Ishikawa (cell line): Measurements from ENCODE around the gene IP6K1.

Experiments
- CEBPB ChIP-seq: IDR thresholded peaks from 2 replicates; pipeline ENCODE4 v1.6.1; 2012
- CREB1 ChIP-seq: IDR thresholded peaks from 2 replicates; pipeline ENCODE4 v1.6.1; 2012; ENCODE audit warnings: low read depth
- EGR1 ChIP-seq: IDR thresholded peaks from 2 replicates; pipeline ENCODE4 v1.6.1; 2012
- EP300 ChIP-seq: IDR thresholded peaks from 2 replicates; pipeline ENCODE4 v1.6.1; 2012; ENCODE audit warnings: borderline replicate concordance
- MAX ChIP-seq: IDR thresholded peaks from 2 replicates; pipeline ENCODE4 v1.6.1; 2012
- RAD21 ChIP-seq: IDR thresholded peaks from 2 replicates; pipeline ENCODE4 v1.6.1; 2012; ENCODE audit warnings: low read depth
- REST ChIP-seq: IDR thresholded peaks from 2 replicates; pipeline ENCODE4 v1.6.1; 2012; ENCODE audit warnings: low read depth, mild to moderate bottlenecking
- TAF1 ChIP-seq: IDR thresholded peaks from 2 replicates; pipeline ENCODE4 v1.6.1; 2012; ENCODE audit warnings: low read depth, mild to moderate bottlenecking
- TCF12 ChIP-seq: IDR thresholded peaks from 2 replicates; pipeline ENCODE4 v1.6.1; 2012; ENCODE audit warnings: low read depth
- TEAD4 ChIP-seq: IDR thresholded peaks from 2 replicates; pipeline ENCODE4 v1.6.1; 2012
- USF1 ChIP-seq: IDR thresholded peaks from 2 replicates; pipeline ENCODE4 v1.6.1; 2012
- YY1 ChIP-seq: IDR thresholded peaks from 2 replicates; pipeline ENCODE4 v1.6.1; 2012; ENCODE audit warnings: low read depth
- ZBTB7A ChIP-seq: IDR thresholded peaks from 2 replicates; pipeline ENCODE4 v1.6.1; 2012; ENCODE audit warnings: low read depth

GRCh38 chr3:49717211-49717958 lies 69.0 kb downstream of the IP6K1 start:
- TF ChIP-seq RAD21 (no peak), ZBTB7A (no peak), EGR1 (no peak), TCF12 (no peak), MAX (no peak), EP300 (no peak), REST (no peak), TEAD4 (no peak), YY1 (no peak), CREB1 (no peak), USF1 (no peak), CEBPB (no peak), TAF1 (no peak)
